Parathyroid adenoma (tissue), 2 donors: ENCODE results near the gene TSPAN5.

Source experiments
- H2AFZ ChIP-seq: fragments of 300-600 bp; sonication (generic); one replicate; pipeline ENCODE4 v1.7.0; 2017; ENCODE audit warnings: antibody characterized with exemption, mild to moderate bottlenecking
- H3K27ac ChIP-seq: fragments of 300-600 bp; sonication (generic); one replicate; pipeline ENCODE4 v1.7.0; 2017
- H3K27me3 ChIP-seq: fragments of 300-600 bp; sonication (generic); one replicate; pipeline ENCODE4 v1.7.0; 2017; ENCODE audit warnings: low read length; ENCODE audit not compliant: control insufficient read depth, insufficient read depth
- H3K36me3 ChIP-seq: fragments of 300-600 bp; sonication (generic); one replicate; pipeline ENCODE4 v1.7.0; 2017; ENCODE audit warnings: low read length; ENCODE audit not compliant: control insufficient read depth, insufficient read depth
- H3K4me1 ChIP-seq: fragments of 300-600 bp; sonication (generic); one replicate; pipeline ENCODE4 v1.7.0; 2017; ENCODE audit warnings: control low read depth
- H3K4me2 ChIP-seq: fragments of 300-600 bp; sonication (generic); one replicate; pipeline ENCODE4 v1.7.0; 2017; ENCODE audit warnings: low read length
- H3K4me3 ChIP-seq: fragments of 300-600 bp; sonication (generic); one replicate; pipeline ENCODE4 v1.7.0; 2017; ENCODE audit warnings: low read depth, low read length
- H3K79me2 ChIP-seq: fragments of 300-600 bp; sonication (generic); one replicate; pipeline ENCODE4 v1.7.0; 2017; ENCODE audit warnings: control low read depth
- H3K9ac ChIP-seq: fragments of 300-600 bp; sonication (generic); one replicate; pipeline ENCODE4 v1.7.0; 2017; ENCODE audit warnings: mild to moderate bottlenecking
- H3K9me3 ChIP-seq: fragments of 300-600 bp; sonication (generic); one replicate; pipeline ENCODE4 v1.7.0; 2017; ENCODE audit warnings: low read length; ENCODE audit not compliant: control insufficient read depth
- TF ChIP-seq, protein P1 (sequence below): fragments of 300-600 bp; sonication (generic); IDR thresholded peaks from one replicate; pipeline ENCODE4 v1.7.0; 2017; ENCODE audit warnings: antibody characterized with exemption, mild to moderate bottlenecking
- donor health status: primary hyperparathyroidism.

TSPAN5 gene

GRCh38 chr4:98506462-98507132 is 151.8 kb downstream of the TSPAN5 start:
- TF ChIP-seq, protein P1, sequence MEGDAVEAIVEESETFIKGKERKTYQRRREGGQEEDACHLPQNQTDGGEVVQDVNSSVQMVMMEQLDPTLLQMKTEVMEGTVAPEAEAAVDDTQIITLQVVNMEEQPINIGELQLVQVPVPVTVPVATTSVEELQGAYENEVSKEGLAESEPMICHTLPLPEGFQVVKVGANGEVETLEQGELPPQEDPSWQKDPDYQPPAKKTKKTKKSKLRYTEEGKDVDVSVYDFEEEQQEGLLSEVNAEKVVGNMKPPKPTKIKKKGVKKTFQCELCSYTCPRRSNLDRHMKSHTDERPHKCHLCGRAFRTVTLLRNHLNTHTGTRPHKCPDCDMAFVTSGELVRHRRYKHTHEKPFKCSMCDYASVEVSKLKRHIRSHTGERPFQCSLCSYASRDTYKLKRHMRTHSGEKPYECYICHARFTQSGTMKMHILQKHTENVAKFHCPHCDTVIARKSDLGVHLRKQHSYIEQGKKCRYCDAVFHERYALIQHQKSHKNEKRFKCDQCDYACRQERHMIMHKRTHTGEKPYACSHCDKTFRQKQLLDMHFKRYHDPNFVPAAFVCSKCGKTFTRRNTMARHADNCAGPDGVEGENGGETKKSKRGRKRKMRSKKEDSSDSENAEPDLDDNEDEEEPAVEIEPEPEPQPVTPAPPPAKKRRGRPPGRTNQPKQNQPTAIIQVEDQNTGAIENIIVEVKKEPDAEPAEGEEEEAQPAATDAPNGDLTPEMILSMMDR, result no peak
- Histone ChIP-seq H3K27me3 (no peaks in the 10 kb centered on the region), H2AFZ (no peak overlapping the region), H3K4me3 (no peak overlapping the region), H3K9me3 (no peaks in the 10 kb centered on the region), H3K9ac (no peak overlapping the region), H3K4me2 (no peak overlapping the region), H3K79me2 (no peaks in the 10 kb centered on the region), H3K27ac (no peak overlapping the region), H3K36me3 (no peaks in the 10 kb centered on the region), H3K4me1 (peaks cover 2% of the 10 kb centered on the region)

GRCh38 chr4:98505992-98506391 is 152.4 kb downstream of the TSPAN5 start:
- H3K36me3 ChIP-seq, result no peaks in the 10 kb centered on the region
- H3K4me3 ChIP-seq, result no peak overlapping the region
- H3K4me2 ChIP-seq, result no peak overlapping the region
- no peaks in the 10 kb centered on the region for H3K9me3 ChIP-seq
- H3K4me1 ChIP-seq, result peaks cover 2% of the 10 kb centered on the region
- H3K79me2 ChIP-seq, result no peaks in the 10 kb centered on the region
- no peak overlapping the region for H3K9ac ChIP-seq
- H2AFZ ChIP-seq, result no peak overlapping the region
- TF ChIP-seq, protein P1, result no peak
- H3K27me3 ChIP-seq, result no peaks in the 10 kb centered on the region
- H3K27ac ChIP-seq, result no peak overlapping the region

GRCh38 chr4:98504091-98504490 is 154.3 kb downstream of the TSPAN5 start:
- H3K27me3 ChIP-seq, result no peaks in the 10 kb centered on the region
- no peaks in the 10 kb centered on the region for H3K9me3 ChIP-seq
- H3K79me2 ChIP-seq, result no peaks in the 10 kb centered on the region
- no peak overlapping the region for H3K4me2 ChIP-seq
- H2AFZ ChIP-seq, result no peak overlapping the region
- TF ChIP-seq, protein P1, result no peak
- no peak overlapping the region for H3K9ac ChIP-seq
- no peak overlapping the region for H3K27ac ChIP-seq
- H3K4me3 ChIP-seq, result no peak overlapping the region
- H3K4me1 ChIP-seq, result peaks cover 2% of the 10 kb centered on the region
- no peaks in the 10 kb centered on the region for H3K36me3 ChIP-seq

DNA sequence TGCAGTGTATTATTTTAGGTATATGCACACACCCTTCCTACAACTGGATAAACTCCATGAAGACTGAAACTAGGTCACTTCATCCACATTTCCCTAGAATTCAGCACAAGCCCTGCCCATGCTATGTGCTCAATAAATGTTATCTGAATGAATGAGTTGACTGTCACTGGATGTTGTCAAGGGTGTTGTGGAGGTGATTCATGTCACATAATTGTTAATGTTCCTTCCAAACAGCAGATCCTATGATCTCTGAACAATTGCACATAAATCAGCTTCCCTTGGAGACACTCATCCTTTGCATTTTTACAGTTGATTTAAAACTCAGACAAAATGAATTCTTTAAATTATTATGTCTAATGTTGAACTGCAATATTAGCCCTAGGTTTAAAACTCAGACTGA is 154.7 kb downstream of the TSPAN5 start:
- Histone ChIP-seq H3K4me3 (no peak overlapping the region), H3K27ac (no peak overlapping the region), H3K79me2 (no peaks in the 10 kb centered on the region), H3K9ac (no peak overlapping the region), H2AFZ (no peak overlapping the region), H3K4me2 (no peak overlapping the region), H3K9me3 (no peaks in the 10 kb centered on the region), H3K27me3 (no peaks in the 10 kb centered on the region), H3K4me1 (peaks cover 2% of the 10 kb centered on the region), H3K36me3 (no peaks in the 10 kb centered on the region)
- TF ChIP-seq, protein P1, result no peak

DNA sequence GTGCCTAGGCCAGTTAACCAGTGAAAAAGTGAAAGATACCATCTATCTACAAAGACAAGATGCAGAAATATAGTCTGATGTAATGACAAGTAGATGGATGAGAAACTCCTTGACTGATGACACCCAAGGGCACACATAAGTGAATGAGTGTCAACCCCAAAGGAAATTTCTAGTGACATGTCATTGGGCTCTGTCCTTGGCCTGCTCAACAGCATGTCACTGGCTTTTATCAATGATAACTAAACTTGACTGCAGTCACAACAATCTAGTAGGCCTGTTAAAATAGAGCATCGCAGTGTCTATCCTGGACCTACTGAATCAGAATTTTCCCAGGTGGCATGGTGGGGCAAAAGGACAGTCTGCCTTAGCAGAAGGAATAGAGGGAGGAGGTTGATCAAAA is 155.8 kb downstream of the TSPAN5 start:
- TF ChIP-seq, protein P1, result no peak
- H2AFZ ChIP-seq, result no peak overlapping the region
- no peak overlapping the region for H3K9ac ChIP-seq
- H3K36me3 ChIP-seq, result no peaks in the 10 kb centered on the region
- no peaks in the 10 kb centered on the region for H3K9me3 ChIP-seq
- H3K27ac ChIP-seq, result no peak overlapping the region
- H3K4me1 ChIP-seq, result peaks cover 2% of the 10 kb centered on the region
- no peak overlapping the region for H3K4me2 ChIP-seq
- no peak overlapping the region for H3K4me3 ChIP-seq
- no peaks in the 10 kb centered on the region for H3K79me2 ChIP-seq
- H3K27me3 ChIP-seq, result no peaks in the 10 kb centered on the region
